PC-3 (cell line): ENCODE results near the gene MAP4K2. TPM values are rescaled to one million over a fixed set of nuclear protein-coding genes. Genes with fewer than 3 reads are reported as not detected.

ENCODE experiments used
- ATAC-seq: fragments of 200-7000 bp; cut with Tn5 transposase; 2 replicates; pipeline ENCODE4 v1.9.1; 2020; ENCODE audit warnings: mild to moderate bottlenecking, moderate library complexity
- BruUV-seq: library from RNA; stranded (reverse); fragments of 400-500 nt; replicated peaks from 2 replicates; lab custom pipeline; 2021; lab: Mats Ljungman, UMichigan
- CTCF ChIA-PET: fragments of 300-600 bp; sonication (Branson Sonifier 250); formaldehyde crosslinking; loops from one replicate; lab custom pipeline; 2022; ENCODE audit warnings: antibody characterized with exemption; lab: Charles Lee
- POLR2A ChIA-PET: fragments of 300-600 bp; sonication (Branson Sonifier 250); formaldehyde crosslinking; loops from one replicate; lab custom pipeline; 2022; ENCODE audit warnings: antibody characterized with exemption; ENCODE audit not compliant: unreplicated experiment; lab: Charles Lee
- DNase-seq: peaks from one replicate; pipeline ENCODE4 v3.0.0-alpha.2; 2015
- H2AFZ ChIP-seq: fragments of 300-600 bp; sonication (generic); 2 replicates; pipeline ENCODE4 v1.6.0; 2016; ENCODE audit warnings: antibody characterized with exemption, low read length
- H3F3A ChIP-seq: fragments of 300-600 bp; sonication (generic); one replicate; pipeline ENCODE4 v1.6.0; 2017; ENCODE audit warnings: antibody characterized with exemption, low read length, control low read depth, mild to moderate bottlenecking; ENCODE audit not compliant: unreplicated experiment
- H3K27ac ChIP-seq: fragments of 300-600 bp; sonication (generic); 2 replicates; pipeline ENCODE4 v1.5.1; 2016; ENCODE audit warnings: mild to moderate bottlenecking, low read length
- H3K27me3 ChIP-seq: fragments of 300-600 bp; sonication (generic); 2 replicates; pipeline ENCODE4 v1.6.1; 2016; ENCODE audit warnings: low read length, mixed read lengths
- H3K36me3 ChIP-seq: fragments of 300-600 bp; sonication (generic); 2 replicates; pipeline ENCODE4 v1.6.1; 2016; ENCODE audit warnings: low read depth, mixed run types, low read length, mixed read lengths
- H3K4me1 ChIP-seq: fragments of 300-600 bp; sonication (generic); 2 replicates; pipeline ENCODE4 v1.5.1; 2016; ENCODE audit warnings: low read length; ENCODE audit not compliant: insufficient read depth
- H3K4me2 ChIP-seq: fragments of 300-600 bp; sonication (generic); 2 replicates; pipeline ENCODE4 v1.6.0; 2016; ENCODE audit warnings: low read length
- H3K4me3 ChIP-seq: fragments of 300-600 bp; sonication (generic); 2 replicates; pipeline ENCODE4 v1.5.1; 2016; ENCODE audit warnings: mild to moderate bottlenecking, low read length, mixed read lengths
- H3K79me2 ChIP-seq: fragments of 300-600 bp; sonication (generic); 2 replicates; pipeline ENCODE4 v1.6.1; 2017; ENCODE audit warnings: low read length, mixed read lengths
- H3K9ac ChIP-seq: fragments of 300-600 bp; sonication (generic); 2 replicates; pipeline ENCODE4 v1.6.0; 2016; ENCODE audit warnings: mild to moderate bottlenecking, low read length
- H3K9me2 ChIP-seq: fragments of 300-600 bp; sonication (generic); replicated peaks from 2 replicates; pipeline ENCODE4 v1.6.1; 2016; ENCODE audit warnings: mixed run types, low read length, mixed read lengths
- H3K9me3 ChIP-seq: fragments of 300-600 bp; sonication (generic); 2 replicates; pipeline ENCODE4 v1.6.1; 2016; ENCODE audit warnings: low read length, mixed read lengths
- H4K20me1 ChIP-seq: fragments of 300-600 bp; sonication (generic); 2 replicates; pipeline ENCODE4 v1.6.1; 2016; ENCODE audit warnings: low read length, mixed read lengths
- CTCF ChIP-seq: fragments of 300-600 bp; sonication (generic); conservative IDR thresholded peaks from 2 replicates; pipeline ENCODE4 v1.5.1; 2017; ENCODE audit warnings: antibody characterized with exemption, low read depth, mild to moderate bottlenecking, low read length
- EZH2 ChIP-seq: fragments of 300-600 bp; sonication (generic); IDR thresholded peaks from one replicate; pipeline ENCODE4 v1.6.1; 2017; ENCODE audit warnings: antibody characterized with exemption, mild to moderate bottlenecking, low read length; ENCODE audit not compliant: unreplicated experiment
- EZH2phosphoT487 ChIP-seq: fragments of 300-600 bp; sonication (generic); IDR thresholded peaks from 2 replicates; pipeline ENCODE4 v1.6.1; 2018; ENCODE audit warnings: mild to moderate bottlenecking, antibody characterized with exemption, low read length, borderline replicate concordance
- intact Hi-C: fragments of 100-400 bp; cut with micrococcal nuclease; formaldehyde crosslinking; loops from 2 replicates; pipeline ENCODE4 v1.9.0; 2023
- total RNA-seq: library from RNA; depleted of rRNA; stranded (reverse); fragments of >200 nt; gene quantifications from 2 replicates; pipeline ENCODE4 v1.2.3, GENCODE V29; 2014

The MAP4K2 gene
- total RNA-seq, 1 experiment from 2014 or later = 55.6 TPM

GRCh38 chr11:64810271-64810890 lies 7.4 kb upstream of the MAP4K2 start, which contains the start of gene MEN1:
Gene MEN1, minus strand, starts transcription at chr11:64810551. Its CDS starts 442 bp downstream, at chr11:64810109.
- intact Hi-C loops = loop anchor here (2.0 kb wide), 1 partner anchor 32 kb away; the partner anchor contains the start of gene SF1

GRCh38 chr11:64809781-64810241 lies 6.8 kb upstream of the MAP4K2 start:
- Histone ChIP-seq H3K4me1 (peaks cover 10% of the 10 kb centered on the region; the same call in 1 of the 2 replicates), H3F3A (no peaks in the 10 kb centered on the region), H3K4me2 (peak overlapping the region; percentile 98), H3K4me3 (peak overlapping the region; percentile 89), H3K27ac (no peak overlapping the region), H4K20me1 (no peaks in the 10 kb centered on the region), H2AFZ (peak overlapping the region; percentile 93), H3K36me3 (no peaks in the 10 kb centered on the region; the same call in 1 of the 2 replicates), H3K9me2 (no peaks in the 10 kb centered on the region), H3K79me2 (peaks cover 18% of the 10 kb centered on the region), H3K27me3 (no peaks in the 10 kb centered on the region), H3K9ac (peak overlapping the region; percentile 84), H3K9me3 (no peaks in the 10 kb centered on the region)
- BruUV-seq = no TSS peak
- POLR2A ChIA-PET = interaction anchor here (0.6 kb wide), 1 partner anchor 687 kb away, joined by 3 read pairs; no protein-coding TSS in a partner anchor
- DNase-seq (peak; percentile 59), ATAC-seq (peak; percentile 25)
- TF ChIP-seq CTCF (no peak), EZH2 (no peak), EZH2phosphoT487 (no peak)
- CTCF ChIA-PET = no interaction called here
- intact Hi-C loops = loop anchor here (2.0 kb wide), 1 partner anchor 31 kb away; the partner anchor contains the start of gene SF1

More at GRCh38 chr11:64810271-64810890, 7.4 kb upstream of the MAP4K2 start, which contains the start of gene MEN1:
- no peaks in the 10 kb centered on the region for H4K20me1 ChIP-seq
- no peaks in the 10 kb centered on the region for H3F3A ChIP-seq
- peaks cover 10% of the 10 kb centered on the region; the same call in 1 of the 2 replicates for H3K4me1 ChIP-seq
- CTCF ChIA-PET = no interaction called here
- no peaks in the 10 kb centered on the region; the same call in 1 of the 2 replicates for H3K36me3 ChIP-seq
- peak within 1 kb of the TSS; percentile 89 for H3K4me3 ChIP-seq
- H3K27me3 ChIP-seq = no peaks in the 10 kb centered on the region
- H3K9ac ChIP-seq = peak within 1 kb of the TSS; percentile 84
- H3K9me2 ChIP-seq = no peaks in the 10 kb centered on the region
- POLR2A ChIA-PET = interaction anchor here (0.6 kb wide), 1 partner anchor 687 kb away, joined by 3 read pairs; no protein-coding TSS in a partner anchor
- TSS peak; percentile 44 for BruUV-seq
- H3K27ac ChIP-seq = no peak within 1 kb of the TSS; the same call in 1 of the 2 replicates
- H2AFZ ChIP-seq = peak within 1 kb of the TSS; percentile 93
- peaks cover 18% of the 10 kb centered on the region for H3K79me2 ChIP-seq
- ATAC-seq = peak; percentile 99
- no peaks in the 10 kb centered on the region for H3K9me3 ChIP-seq
- TF ChIP-seq EZH2phosphoT487 (no peak), EZH2 (no peak), CTCF (no peak)
- DNase-seq = peak; percentile 99
- H3K4me2 ChIP-seq = peak within 1 kb of the TSS; percentile 98

- no peak overlapping the region for H2AFZ ChIP-seq
- no peaks in the 10 kb centered on the region for H3K9me2 ChIP-seq
- no peaks in the 10 kb centered on the region for H4K20me1 ChIP-seq
- no peak for DNase-seq
- BruUV-seq = no TSS peak
- H3K36me3 ChIP-seq = no peaks in the 10 kb centered on the region; the same call in 1 of the 2 replicates
- intact Hi-C loops = no loop called here
- peaks cover 28% of the 10 kb centered on the region for H3K79me2 ChIP-seq
- H3K9me3 ChIP-seq = no peaks in the 10 kb centered on the region
- peaks cover 26% of the 10 kb centered on the region for H3K4me1 ChIP-seq
- H3K9ac ChIP-seq = no peak overlapping the region
- peaks cover 10% of the 10 kb centered on the region for H3F3A ChIP-seq
- H3K4me2 ChIP-seq = no peak overlapping the region
- ATAC-seq = no peak
- TF ChIP-seq EZH2phosphoT487 (no peak), CTCF (no peak), EZH2 (no peak)
- CTCF ChIA-PET = no interaction called here
- no peak overlapping the region for H3K4me3 ChIP-seq
- no peaks in the 10 kb centered on the region for H3K27me3 ChIP-seq
- H3K27ac ChIP-seq = no peak overlapping the region
- POLR2A ChIA-PET = no interaction called here
Measured at GRCh38 chr11:64805481-64805880, 2.5 kb upstream of the MAP4K2 start.
